HCT116 (cell line): ENCODE measurements around the gene STAC2. TPM values are rescaled to one million over a fixed set of nuclear protein-coding genes. Genes with fewer than 3 reads are reported as not detected.
A peak's percentile ranks its signal among the peaks of the same experiment; 100 is the strongest.

Experiments
- ATAC-seq: fragments of 200-7000 bp; cut with Tn5 transposase; 2 replicates; pipeline ENCODE4 v1.9.1; 2020; ENCODE audit warnings: mild to moderate bottlenecking, moderate library complexity
- BruUV-seq: library from RNA; stranded (reverse); fragments of 400-500 nt; replicated peaks from 2 replicates; lab custom pipeline; 2021; lab: Mats Ljungman, UMichigan
- CTCF ChIA-PET: fragments of 300-600 bp; sonication (Branson Sonifier 250); formaldehyde crosslinking; loops from one replicate; lab custom pipeline; 2021; ENCODE audit warnings: antibody characterized with exemption; lab: Charles Lee
- POLR2A ChIA-PET: fragments of 300-600, 350-600 bp; sonication (Branson Sonifier 250); formaldehyde crosslinking; loops from one replicate; lab custom pipeline; 2021; ENCODE audit warnings: antibody characterized with exemption; lab: Charles Lee
- RAD21 ChIA-PET, 2 experiments: fragments of 300-600 bp; sonication (Branson Sonifier 250); formaldehyde crosslinking; loops; one replicate each; lab custom pipeline; 2023; ENCODE audit warnings: low total read pairs in 2 of 2; ENCODE audit not compliant: uncharacterized antibody in 2 of 2, unreplicated experiment in 2 of 2, low non-redundant PET in 1 of 2; lab: Charles Lee
- DNase-seq: peaks from one replicate; pipeline ENCODE4 v3.0.0-alpha.2; 2010; ENCODE audit warnings: low read depth, low spot score
- H2AFZ ChIP-seq: fragments of 200-600 bp; shearing (Covaris generic), sonication (generic); 2 replicates; pipeline ENCODE4 v1.6.1; 2017; ENCODE audit warnings: low read depth, mixed run types, mixed read lengths, antibody characterized with exemption, low read length; ENCODE audit not compliant: poor library complexity, severe bottlenecking
- H3K27ac ChIP-seq: 2 replicates; pipeline ENCODE4 v1.5.1; 2012; ENCODE audit warnings: low read depth, low read length
- H3K27me3 ChIP-seq: fragments of 200-600 bp; sonication (generic); 2 replicates; pipeline ENCODE4 v1.6.1; 2016; ENCODE audit warnings: mixed run types, low read length, mixed read lengths; ENCODE audit not compliant: insufficient read depth
- H3K36me3 ChIP-seq, 2 experiments: fragments of 200-500 bp in 1 of 2; fragments of 200-600 bp in 1 of 2; sonication (Bioruptor generic) in 1 of 2; sonication (generic) in 1 of 2; 2 replicates each; pipeline versions ENCODE4 v1.5.1 to v1.6.1; 2014 to 2016; ENCODE audit warnings: low read length in 2 of 2, inconsistent platforms in 1 of 2, mixed read lengths in 1 of 2, mixed run types in 1 of 2; ENCODE audit not compliant: insufficient read depth in 2 of 2, control insufficient read depth in 1 of 2
- H3K4me1 ChIP-seq, 2 experiments: fragments of 200-600 bp in 1 of 2; sonication (generic) in 1 of 2; 2 replicates each; pipeline versions ENCODE4 v1.5.1 to v1.6.1; 2012 to 2017; ENCODE audit warnings: low read length in 2 of 2, inconsistent platforms in 1 of 2, mild to moderate bottlenecking in 1 of 2, mixed read lengths in 1 of 2, mixed run types in 1 of 2, moderate library complexity in 1 of 2; ENCODE audit not compliant: insufficient read depth in 2 of 2, control insufficient read depth in 1 of 2
- H3K4me2 ChIP-seq: fragments of 200-600 bp; sonication (generic); 2 replicates; pipeline ENCODE4 v1.6.1; 2017; ENCODE audit warnings: mixed run types, low read length, mixed read lengths
- H3K4me3 ChIP-seq, 2 experiments: fragments of 200-600 bp in 1 of 2; sonication (generic) in 1 of 2; replicated peaks in 1 of 2; 2 replicates each; pipeline ENCODE4 v1.5.1; 2011 to 2016; ENCODE audit warnings: low read length in 2 of 2, control low read depth in 1 of 2, low read depth in 1 of 2, mild to moderate bottlenecking in 1 of 2, mixed read lengths in 1 of 2, mixed run types in 1 of 2
- H3K79me2 ChIP-seq: fragments of 200-600 bp; sonication (generic); 2 replicates; pipeline ENCODE4 v1.6.1; 2017; ENCODE audit warnings: mild to moderate bottlenecking, mixed run types, low read length, moderate library complexity, mixed read lengths; ENCODE audit not compliant: insufficient read depth
- H3K9ac ChIP-seq: fragments of 200-600 bp; sonication (generic); 2 replicates; pipeline ENCODE4 v1.6.1; 2016; ENCODE audit warnings: low read length, mixed read lengths
- H3K9me2 ChIP-seq: fragments of 200-600 bp; sonication (generic), shearing (Covaris generic); 2 replicates; pipeline ENCODE4 v1.6.1; 2017; ENCODE audit warnings: mixed run types, mild to moderate bottlenecking, moderate library complexity; ENCODE audit not compliant: insufficient read depth
- H3K9me3 ChIP-seq, 2 experiments: fragments of 200-500 bp in 1 of 2; fragments of 200-600 bp in 1 of 2; sonication (Bioruptor generic) in 1 of 2; sonication (generic) in 1 of 2; 2 replicates each; pipeline ENCODE4 v1.6.1; 2014 to 2017; ENCODE audit warnings: low read length in 2 of 2, mixed read lengths in 2 of 2, inconsistent platforms in 1 of 2, low read depth in 1 of 2, mild to moderate bottlenecking in 1 of 2, mixed run types in 1 of 2, moderate library complexity in 1 of 2; ENCODE audit not compliant: control insufficient read depth in 1 of 2, insufficient read depth in 1 of 2
- H4K20me1 ChIP-seq: fragments of 200-600 bp; sonication (generic), shearing (Covaris generic); 2 replicates; pipeline ENCODE4 v1.6.1; 2017; ENCODE audit warnings: mixed run types, mild to moderate bottlenecking, moderate library complexity; ENCODE audit not compliant: insufficient read depth
- CBX3 ChIP-seq: IDR thresholded peaks from 2 replicates; pipeline ENCODE4 v1.6.1; 2012; ENCODE audit warnings: low read depth
- CEBPB ChIP-seq: IDR thresholded peaks from 2 replicates; pipeline ENCODE4 v1.6.1; 2012; ENCODE audit warnings: low read depth
- EGR1 ChIP-seq: IDR thresholded peaks from 2 replicates; pipeline ENCODE4 v1.6.1; 2012; ENCODE audit warnings: low read depth
- ELF1 ChIP-seq: IDR thresholded peaks from 2 replicates; pipeline ENCODE4 v1.6.1; 2012; ENCODE audit warnings: low read depth, borderline replicate concordance
- EZH2 ChIP-seq: fragments of 200-600 bp; sonication (generic); IDR thresholded peaks from 2 replicates; pipeline ENCODE4 v1.6.1; 2017; ENCODE audit warnings: antibody characterized with exemption, mixed run types
- FOSL1 ChIP-seq: IDR thresholded peaks from 2 replicates; pipeline ENCODE4 v1.6.1; 2012; ENCODE audit warnings: low read depth
- JUND ChIP-seq: IDR thresholded peaks from 2 replicates; pipeline ENCODE4 v1.6.1; 2012
- POLR2A ChIP-seq: IDR thresholded peaks from 2 replicates; pipeline ENCODE4 v1.7.0; 2011; ENCODE audit warnings: borderline replicate concordance; ENCODE audit not compliant: insufficient read depth, insufficient read length; ENCODE audit errors: extremely low read depth
- POLR2AphosphoS5 ChIP-seq: IDR thresholded peaks from 2 replicates; pipeline ENCODE4 v1.6.1; 2011; ENCODE audit warnings: mild to moderate bottlenecking, low read depth, low read length, moderate library complexity
- SIN3A ChIP-seq: IDR thresholded peaks from 2 replicates; pipeline ENCODE4 v1.6.1; 2012; ENCODE audit warnings: low read depth
- SRF ChIP-seq: IDR thresholded peaks from 2 replicates; pipeline ENCODE4 v1.6.1; 2012; ENCODE audit warnings: low read depth
- YY1 ChIP-seq: IDR thresholded peaks from 2 replicates; pipeline ENCODE4 v1.6.1; 2011; ENCODE audit warnings: low read length, low read depth, moderate library complexity, mild to moderate bottlenecking; ENCODE audit not compliant: insufficient replicate concordance; ENCODE audit errors: extremely low read depth
- ZFX ChIP-seq: fragments of 450-650 bp; IDR thresholded peaks from 2 replicates; pipeline ENCODE4 v1.6.1; 2017
- ZNF274 ChIP-seq: fragments of 200-500 bp; sonication (Bioruptor generic); IDR thresholded peaks from 2 replicates; pipeline ENCODE4 v1.6.1; 2014; ENCODE audit warnings: mild to moderate bottlenecking, low read depth, low read length, inconsistent platforms
- intact Hi-C: fragments of 100-400 bp; cut with micrococcal nuclease; formaldehyde crosslinking; loops from 2 replicates; pipeline ENCODE4 v1.10.0; 2022
- total RNA-seq: library from RNA; stranded (reverse); gene quantifications from one replicate; pipeline ENCODE4 v1.2.1, GENCODE V29; 2021; ENCODE audit not compliant: unreplicated experiment

The STAC2 gene
- total RNA-seq, 1 experiment from 2014 or later = not detected

DNA sequence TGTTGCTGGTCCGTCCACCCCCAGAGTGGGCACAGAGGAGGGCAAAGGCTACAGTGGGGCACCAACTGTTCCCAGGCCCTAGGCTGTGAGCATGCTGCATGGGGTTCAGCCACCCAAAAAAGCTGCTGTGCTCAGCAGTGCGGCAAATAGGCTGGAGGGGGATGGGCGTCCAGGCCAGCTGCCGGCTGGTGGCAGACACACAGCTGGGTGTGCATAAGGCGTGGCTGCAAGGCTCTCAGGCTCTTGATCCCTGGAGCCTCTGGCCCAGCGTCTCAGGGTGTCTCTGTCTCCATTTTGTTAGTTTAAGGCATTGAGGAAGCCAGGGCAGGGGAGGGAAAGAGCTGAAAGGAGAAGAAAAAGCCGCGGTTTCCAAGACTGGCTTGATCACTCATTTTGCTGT lies 16.9 kb downstream of the STAC2 start:
- no TSS peak for BruUV-seq
- H3K4me2 ChIP-seq = peak overlapping the region; percentile 21; the same call in 1 of the 2 replicates
- DNase-seq (no peak), ATAC-seq (no peak)
- no peak overlapping the region for H3K27ac ChIP-seq
- H3K4me1 ChIP-seq = peaks cover 16 to 34% of the 10 kb centered on the region in 2 experiments
- TF ChIP-seq ZFX = no peak
- no peak for TF ChIP-seq CBX3
- no peak for TF ChIP-seq CEBPB
- no peak for TF ChIP-seq ELF1
- TF ChIP-seq JUND = no peak
- no peak for TF ChIP-seq EGR1
- no peak for TF ChIP-seq SIN3A
- TF ChIP-seq FOSL1 = no peak
- no peak for TF ChIP-seq ZNF274
- TF ChIP-seq POLR2AphosphoS5 = no peak
- no peak for TF ChIP-seq YY1
- TF ChIP-seq SRF = no peak
- TF ChIP-seq EZH2 = no peak
- TF ChIP-seq POLR2A = no peak
- no peak overlapping the region for H3K9ac ChIP-seq
- ChIA-PET RAD21 (interaction anchor here in 1 of 2 experiments (0.5 kb wide), 1 partner anchor 839 kb away, joined by 3 read pairs; no protein-coding TSS in a partner anchor), POLR2A (no interaction called here), CTCF (interaction anchor here (1.2 to 6.1 kb wide), 6 partner anchors 9 to 414 kb away, joined by 3 to 105 read pairs (median 32); no protein-coding TSS in a partner anchor)
- no peaks in the 10 kb centered on the region for H3K79me2 ChIP-seq
- no peaks in the 10 kb centered on the region for H3K9me2 ChIP-seq
- peaks cover 13 to 14% of the 10 kb centered on the region in 2 experiments; a peak in 2 of 4 replicates for H3K36me3 ChIP-seq
- no peak overlapping the region for H3K4me3 ChIP-seq
- H2AFZ ChIP-seq = no peak overlapping the region
- intact Hi-C loops = loop anchor here (5.0 to 10.0 kb wide), 2 partner anchors 316 to 413 kb away; no protein-coding TSS in a partner anchor
- H4K20me1 ChIP-seq = peaks cover under 1% of the 10 kb centered on the region; the same call in 1 of the 2 replicates
- no peaks in the 10 kb centered on the region for H3K27me3 ChIP-seq
- H3K9me3 ChIP-seq = no peaks in the 10 kb centered on the region
